Ishikawa (cell line): ENCODE results near the gene CLDN22.

ENCODE experiments used
- CEBPB ChIP-seq: IDR thresholded peaks from 2 replicates; pipeline ENCODE4 v1.6.1; 2012
- CREB1 ChIP-seq: IDR thresholded peaks from 2 replicates; pipeline ENCODE4 v1.6.1; 2012; ENCODE audit warnings: low read depth
- EGR1 ChIP-seq: IDR thresholded peaks from 2 replicates; pipeline ENCODE4 v1.6.1; 2012
- EP300 ChIP-seq: IDR thresholded peaks from 2 replicates; pipeline ENCODE4 v1.6.1; 2012; ENCODE audit warnings: borderline replicate concordance
- FOXM1 ChIP-seq: IDR thresholded peaks from 2 replicates; pipeline ENCODE4 v1.6.1; 2012; ENCODE audit warnings: low read depth, borderline replicate concordance
- NFIC ChIP-seq: IDR thresholded peaks from 2 replicates; pipeline ENCODE4 v1.6.1; 2012
- RAD21 ChIP-seq: IDR thresholded peaks from 2 replicates; pipeline ENCODE4 v1.6.1; 2012; ENCODE audit warnings: low read depth
- TAF1 ChIP-seq: IDR thresholded peaks from 2 replicates; pipeline ENCODE4 v1.6.1; 2012; ENCODE audit warnings: low read depth, mild to moderate bottlenecking
- TCF12 ChIP-seq: IDR thresholded peaks from 2 replicates; pipeline ENCODE4 v1.6.1; 2012; ENCODE audit warnings: low read depth
- TEAD4 ChIP-seq: IDR thresholded peaks from 2 replicates; pipeline ENCODE4 v1.6.1; 2012
- YY1 ChIP-seq: IDR thresholded peaks from 2 replicates; pipeline ENCODE4 v1.6.1; 2012; ENCODE audit warnings: low read depth
- ZBTB7A ChIP-seq: IDR thresholded peaks from 2 replicates; pipeline ENCODE4 v1.6.1; 2012; ENCODE audit warnings: low read depth
- TF ChIP-seq, protein P1 (sequence below): IDR thresholded peaks from 2 replicates; pipeline ENCODE4 v1.6.1; 2012
- TF ChIP-seq, protein P2 (sequence below): IDR thresholded peaks from 2 replicates; pipeline ENCODE4 v1.6.1; 2012
- TF ChIP-seq, protein P3 (sequence below): IDR thresholded peaks from 2 replicates; pipeline ENCODE4 v1.6.1; 2012; ENCODE audit warnings: low read depth, mild to moderate bottlenecking

Gene CLDN22

DNA sequence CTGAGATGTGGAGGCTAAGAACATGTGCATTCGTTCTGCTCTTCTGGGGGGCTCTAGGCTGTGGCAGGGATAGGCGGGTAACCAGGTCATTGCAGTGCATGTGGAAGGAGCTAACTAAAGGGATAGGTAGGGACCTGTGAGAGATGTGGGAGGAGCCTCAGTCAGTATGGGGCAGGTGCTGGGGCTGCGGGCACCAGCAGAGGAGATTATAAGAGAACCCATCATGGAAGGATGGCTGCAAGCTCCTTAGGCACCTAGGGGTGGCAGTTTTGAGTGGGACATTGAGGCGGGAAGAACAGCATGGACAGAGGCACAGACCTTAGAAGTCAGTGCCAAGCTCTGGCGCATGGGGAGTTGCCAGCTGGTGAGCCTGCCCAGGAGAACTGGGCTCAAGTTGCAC lies 7.2 kb downstream of the CLDN22 start:
- TF ChIP-seq ZBTB7A (no peak), TAF1 (no peak), EGR1 (no peak), YY1 (no peak), CEBPB (no peak), CREB1 (no peak), EP300 (no peak), TEAD4 (no peak), FOXM1 (no peak)
- TF ChIP-seq, protein P1, sequence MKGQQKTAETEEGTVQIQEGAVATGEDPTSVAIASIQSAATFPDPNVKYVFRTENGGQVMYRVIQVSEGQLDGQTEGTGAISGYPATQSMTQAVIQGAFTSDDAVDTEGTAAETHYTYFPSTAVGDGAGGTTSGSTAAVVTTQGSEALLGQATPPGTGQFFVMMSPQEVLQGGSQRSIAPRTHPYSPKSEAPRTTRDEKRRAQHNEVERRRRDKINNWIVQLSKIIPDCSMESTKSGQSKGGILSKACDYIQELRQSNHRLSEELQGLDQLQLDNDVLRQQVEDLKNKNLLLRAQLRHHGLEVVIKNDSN: no peak
- TF ChIP-seq, protein P2, sequence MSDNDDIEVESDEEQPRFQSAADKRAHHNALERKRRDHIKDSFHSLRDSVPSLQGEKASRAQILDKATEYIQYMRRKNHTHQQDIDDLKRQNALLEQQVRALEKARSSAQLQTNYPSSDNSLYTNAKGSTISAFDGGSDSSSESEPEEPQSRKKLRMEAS: no peak

DNA sequence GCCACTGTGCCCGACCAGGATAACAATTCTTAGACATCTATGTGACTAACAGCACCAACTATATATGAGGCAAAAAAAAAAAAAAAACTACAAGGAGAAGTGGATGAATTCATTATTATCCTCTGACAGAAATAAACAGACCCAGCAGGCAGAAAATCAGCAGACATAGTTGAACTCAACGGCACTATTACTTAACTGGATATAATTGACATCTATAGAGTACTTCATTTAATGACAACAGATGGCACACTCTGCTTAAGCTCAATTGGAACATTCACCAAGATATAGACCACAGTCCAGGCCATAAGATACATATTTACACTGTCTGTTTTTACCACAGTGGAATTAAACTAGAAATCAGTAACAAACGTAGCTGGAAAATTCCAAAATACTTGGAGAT lies 13.3 kb downstream of the CLDN22 start:
- TF ChIP-seq CEBPB (no peak), RAD21 (no peak), CREB1 (no peak), ZBTB7A (no peak), TEAD4 (no peak), TAF1 (no peak), TCF12 (no peak), FOXM1 (no peak), YY1 (no peak)
- TF ChIP-seq, protein P2: no peak
- TF ChIP-seq, protein P1: no peak
- TF ChIP-seq, protein P3, sequence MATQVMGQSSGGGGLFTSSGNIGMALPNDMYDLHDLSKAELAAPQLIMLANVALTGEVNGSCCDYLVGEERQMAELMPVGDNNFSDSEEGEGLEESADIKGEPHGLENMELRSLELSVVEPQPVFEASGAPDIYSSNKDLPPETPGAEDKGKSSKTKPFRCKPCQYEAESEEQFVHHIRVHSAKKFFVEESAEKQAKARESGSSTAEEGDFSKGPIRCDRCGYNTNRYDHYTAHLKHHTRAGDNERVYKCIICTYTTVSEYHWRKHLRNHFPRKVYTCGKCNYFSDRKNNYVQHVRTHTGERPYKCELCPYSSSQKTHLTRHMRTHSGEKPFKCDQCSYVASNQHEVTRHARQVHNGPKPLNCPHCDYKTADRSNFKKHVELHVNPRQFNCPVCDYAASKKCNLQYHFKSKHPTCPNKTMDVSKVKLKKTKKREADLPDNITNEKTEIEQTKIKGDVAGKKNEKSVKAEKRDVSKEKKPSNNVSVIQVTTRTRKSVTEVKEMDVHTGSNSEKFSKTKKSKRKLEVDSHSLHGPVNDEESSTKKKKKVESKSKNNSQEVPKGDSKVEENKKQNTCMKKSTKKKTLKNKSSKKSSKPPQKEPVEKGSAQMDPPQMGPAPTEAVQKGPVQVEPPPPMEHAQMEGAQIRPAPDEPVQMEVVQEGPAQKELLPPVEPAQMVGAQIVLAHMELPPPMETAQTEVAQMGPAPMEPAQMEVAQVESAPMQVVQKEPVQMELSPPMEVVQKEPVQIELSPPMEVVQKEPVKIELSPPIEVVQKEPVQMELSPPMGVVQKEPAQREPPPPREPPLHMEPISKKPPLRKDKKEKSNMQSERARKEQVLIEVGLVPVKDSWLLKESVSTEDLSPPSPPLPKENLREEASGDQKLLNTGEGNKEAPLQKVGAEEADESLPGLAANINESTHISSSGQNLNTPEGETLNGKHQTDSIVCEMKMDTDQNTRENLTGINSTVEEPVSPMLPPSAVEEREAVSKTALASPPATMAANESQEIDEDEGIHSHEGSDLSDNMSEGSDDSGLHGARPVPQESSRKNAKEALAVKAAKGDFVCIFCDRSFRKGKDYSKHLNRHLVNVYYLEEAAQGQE: no peak

DNA sequence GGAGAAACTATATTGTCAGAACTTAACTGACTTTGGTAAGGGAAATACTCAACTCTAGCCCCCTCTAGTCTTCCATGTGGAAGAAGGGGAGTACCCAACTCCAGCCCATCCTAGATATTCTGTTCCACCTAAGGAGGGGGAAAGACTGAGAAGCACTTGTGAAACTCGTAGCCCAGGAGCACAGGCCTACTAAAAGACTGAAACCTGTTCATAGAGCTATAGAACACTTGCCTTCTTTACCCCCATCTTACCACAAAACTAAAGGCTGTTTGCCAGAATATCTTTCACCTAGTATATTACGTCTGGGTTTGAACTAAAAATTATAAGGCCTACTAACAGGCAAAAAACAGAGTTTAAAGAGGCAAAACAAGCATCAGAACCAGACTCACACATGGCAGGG lies 15.5 kb downstream of the CLDN22 start:
- no peak for TF ChIP-seq CEBPB
- TF ChIP-seq EGR1: no peak
- TF ChIP-seq CREB1: no peak
- TF ChIP-seq, protein P2: no peak
- TF ChIP-seq, protein P1: no peak
- no peak for TF ChIP-seq ZBTB7A
- TF ChIP-seq, protein P3: no peak
- no peak for TF ChIP-seq FOXM1
- no peak for TF ChIP-seq TAF1
- TF ChIP-seq RAD21: no peak
- TF ChIP-seq TCF12: no peak
- no peak for TF ChIP-seq YY1

DNA sequence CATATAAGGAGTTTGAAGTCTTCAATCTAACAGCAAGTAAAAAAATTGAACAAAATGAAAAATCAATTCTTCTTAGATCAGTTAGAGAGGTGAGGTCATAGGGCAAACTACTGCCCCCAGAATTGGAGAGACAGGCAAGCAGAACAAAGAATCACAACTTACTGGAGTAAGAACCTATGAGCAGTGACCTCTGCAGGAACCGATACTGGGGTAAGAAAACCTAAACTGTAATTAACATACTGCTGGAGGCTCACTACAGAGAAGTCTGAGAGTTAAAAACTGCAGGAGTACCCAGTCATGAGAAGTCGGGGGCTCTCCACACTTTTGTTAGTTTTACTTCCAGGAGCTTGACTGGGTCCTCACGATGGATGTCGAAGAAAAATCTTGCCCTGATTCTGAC lies 16.0 kb downstream of the CLDN22 start:
- TF ChIP-seq TEAD4 (no peak), FOXM1 (no peak), EP300 (no peak), TAF1 (no peak), CEBPB (no peak), ZBTB7A (no peak), EGR1 (no peak), CREB1 (no peak), RAD21 (no peak), YY1 (no peak), TCF12 (no peak), NFIC (no peak)
- TF ChIP-seq, protein P1: no peak
- TF ChIP-seq, protein P2: no peak

DNA sequence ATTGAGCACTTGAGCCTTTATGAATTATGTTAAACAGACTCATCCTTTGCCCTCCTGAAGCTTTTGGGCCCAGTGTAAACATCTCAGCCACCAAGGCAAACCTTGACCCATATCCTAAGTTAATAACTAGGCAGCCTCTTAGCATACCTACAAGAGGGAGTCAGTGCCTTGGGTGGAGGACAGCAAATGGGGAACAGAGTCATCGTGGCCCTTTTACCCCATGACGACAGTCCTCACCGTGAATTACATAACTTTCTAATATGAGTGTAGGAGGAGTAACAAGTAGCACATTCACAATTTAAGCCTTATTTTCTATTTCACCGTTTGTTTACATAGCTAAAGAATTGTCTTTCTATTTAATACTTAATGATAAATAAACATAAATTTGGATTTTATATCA lies 16.8 kb downstream of the CLDN22 start:
- TF ChIP-seq, protein P1: no peak
- no peak for TF ChIP-seq TAF1
- TF ChIP-seq, protein P3: no peak
- TF ChIP-seq CEBPB: no peak
- no peak for TF ChIP-seq YY1
- TF ChIP-seq EGR1: no peak
- TF ChIP-seq NFIC: no peak
- TF ChIP-seq TCF12: no peak
- TF ChIP-seq, protein P2: no peak
- no peak for TF ChIP-seq RAD21
- TF ChIP-seq ZBTB7A: no peak
- no peak for TF ChIP-seq FOXM1
- no peak for TF ChIP-seq TEAD4
- TF ChIP-seq EP300: no peak
- TF ChIP-seq CREB1: no peak
